ENCODE measurements around the gene AP1M1.

DNA sequence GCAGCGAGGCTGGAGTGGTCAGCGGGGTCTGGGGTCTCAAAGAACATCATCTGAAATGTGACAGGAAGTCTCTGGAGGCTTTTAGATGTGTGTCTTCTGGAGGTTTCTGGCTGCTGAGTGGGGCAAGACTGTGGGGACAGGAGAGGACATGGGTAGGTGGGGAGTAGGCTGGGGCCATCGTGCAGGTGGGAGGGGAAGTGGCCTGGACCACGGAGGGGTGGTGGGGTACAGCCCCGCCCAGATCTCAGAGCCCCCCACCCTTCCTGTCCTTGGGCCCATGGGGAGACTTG is 6.2 kb downstream of the AP1M1 start:
- TF ChIP-seq CTCF (IDR thresholded peaks at IDR 0.05) (no peak), POLR2A (IDR thresholded peaks at IDR 0.05) (no peak)

All from heart left ventricle (tissue), 13 donors.